Endodermal cell (in vitro differentiated cells): ENCODE data around the gene SPPL3. TPM values are rescaled to one million over a fixed set of nuclear protein-coding genes. Genes with fewer than 3 reads are reported as not detected.
A peak's percentile ranks its signal among the peaks of the same experiment; 100 is the strongest.

Source experiments
- DNase-seq: peaks from one replicate; pipeline ENCODE4 v3.0.0-alpha.2; 2017
- H3K27ac ChIP-seq: 2 replicates; pipeline ENCODE4 v1.5.1; 2013; ENCODE audit warnings: mild to moderate bottlenecking, low read depth, low read length, moderate library complexity
- H3K27me3 ChIP-seq: 2 replicates; pipeline ENCODE4 v1.6.1; 2013; ENCODE audit warnings: mild to moderate bottlenecking, low read length, moderate library complexity; ENCODE audit not compliant: insufficient read depth, control insufficient read depth, poor library complexity, severe bottlenecking
- H3K36me3 ChIP-seq: 2 replicates; pipeline ENCODE4 v1.7.0; 2013; ENCODE audit warnings: mild to moderate bottlenecking, low read length, moderate library complexity; ENCODE audit not compliant: control insufficient read depth, insufficient read depth
- H3K4me1 ChIP-seq: one replicate; pipeline ENCODE4 v1.7.0; 2013; ENCODE audit warnings: low read length; ENCODE audit not compliant: control insufficient read depth, insufficient read depth
- H3K4me3 ChIP-seq: 2 replicates; pipeline ENCODE4 v1.5.1; 2013; ENCODE audit warnings: mild to moderate bottlenecking, low read length, moderate library complexity
- H3K9ac ChIP-seq: 2 replicates; pipeline ENCODE4 v1.6.1; 2013; ENCODE audit warnings: mild to moderate bottlenecking, low read length, moderate library complexity; ENCODE audit not compliant: poor library complexity, severe bottlenecking; ENCODE audit errors: extremely low read depth
- H3K9me3 ChIP-seq: 2 replicates; pipeline ENCODE4 v1.6.1; 2013; ENCODE audit warnings: mild to moderate bottlenecking, low read length, moderate library complexity; ENCODE audit not compliant: control insufficient read depth
- H3K27ac Mint-ChIP-seq: 2 replicates; pipeline ENCODE4 v1.8.0; 2020; ENCODE audit warnings: mixed read lengths
- H3K27me3 Mint-ChIP-seq: 2 replicates; pipeline ENCODE4 v1.8.0; 2021; ENCODE audit warnings: mild to moderate bottlenecking, mixed read lengths; ENCODE audit not compliant: insufficient read depth
- H3K36me3 Mint-ChIP-seq: 2 replicates; pipeline ENCODE4 v1.8.0; 2020; ENCODE audit warnings: low read depth, mixed read lengths
- H3K4me1 Mint-ChIP-seq: 2 replicates; pipeline ENCODE4 v1.8.0; 2020; ENCODE audit warnings: mixed read lengths
- H3K4me3 Mint-ChIP-seq: 2 replicates; pipeline ENCODE4 v1.8.0; 2020; ENCODE audit warnings: mild to moderate bottlenecking, moderate library complexity, mixed read lengths
- H3K9me3 Mint-ChIP-seq: 2 replicates; pipeline ENCODE4 v1.8.0; 2020; ENCODE audit warnings: mild to moderate bottlenecking, mixed read lengths
- WGBS, 2 experiments: methylation state at CpG; one replicate each; pipeline versions ENCODE4 v1.1.5 to v1.1.7; 2013; ENCODE audit warnings: missing lambda C conversion rate in 2 of 2, mixed read lengths in 1 of 2; ENCODE audit not compliant: insufficient coverage in 1 of 2, insufficient read length in 1 of 2; 5-methylcytosine and 5-hydroxymethylcytosine counted together
- total RNA-seq, 2 donors: library from RNA; stranded (reverse); fragmentation: NEBNext Ultra II Directional in 1 of 2; extraction: Animal tissue kit (Norgen Biotek cat#: 25700) in 1 of 2; gene quantifications; 2 replicates in 1 of 2; 3 replicates in 1 of 2; pipeline ENCODE4 v1.2.1, GENCODE V29; 2021
- TF ChIP-seq, protein P1 (sequence below): fragments of 200-600 bp; sonication (generic); conservative IDR thresholded peaks from 2 replicates; pipeline ENCODE4 v1.5.0; 2021; ENCODE audit warnings: antibody characterized with exemption, mild to moderate bottlenecking

SPPL3 gene
- total RNA-seq, 2 donors from 2014 or later, result 41.1 to 46.8 TPM

DNA sequence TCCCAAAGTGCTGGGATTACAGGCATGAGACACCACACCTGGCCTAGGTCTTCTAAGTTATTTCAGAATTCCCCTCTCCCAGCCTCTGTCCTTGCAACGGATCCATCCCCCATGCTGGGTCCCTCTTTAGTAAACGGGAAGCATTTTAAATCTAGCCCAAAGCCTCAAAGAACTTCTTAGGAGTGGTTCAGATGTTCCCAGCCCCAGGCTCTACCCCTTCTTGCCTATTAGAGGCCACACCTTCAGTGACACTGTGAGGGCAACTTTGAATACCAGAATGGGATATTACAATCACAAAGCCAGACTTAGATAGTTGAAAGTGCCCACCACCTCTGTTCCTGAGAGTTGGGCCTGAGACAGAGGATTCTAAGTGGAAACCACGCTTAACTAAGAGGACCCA lies 18.1 kb upstream of the SPPL3 start:
- Mint-ChIP-seq H3K27me3 (peaks cover 5% of the 10 kb centered on the region), H3K4me3 (no peak overlapping the region), H3K36me3 (no peaks in the 10 kb centered on the region), H3K9me3 (peaks cover 14% of the 10 kb centered on the region), H3K4me1 (peaks cover 9% of the 10 kb centered on the region), H3K27ac (no peak overlapping the region)
- Histone ChIP-seq H3K27ac (no peak overlapping the region), H3K9ac (no peak overlapping the region), H3K4me1 (no peaks in the 10 kb centered on the region), H3K27me3 (no peaks in the 10 kb centered on the region), H3K36me3 (no peaks in the 10 kb centered on the region), H3K9me3 (peaks cover 9% of the 10 kb centered on the region), H3K4me3 (no peak overlapping the region)
- WGBS, 2 experiments, result 49 to 54% methylated on average over 3 of the region's 3 CpGs
- TF ChIP-seq, protein P1, sequence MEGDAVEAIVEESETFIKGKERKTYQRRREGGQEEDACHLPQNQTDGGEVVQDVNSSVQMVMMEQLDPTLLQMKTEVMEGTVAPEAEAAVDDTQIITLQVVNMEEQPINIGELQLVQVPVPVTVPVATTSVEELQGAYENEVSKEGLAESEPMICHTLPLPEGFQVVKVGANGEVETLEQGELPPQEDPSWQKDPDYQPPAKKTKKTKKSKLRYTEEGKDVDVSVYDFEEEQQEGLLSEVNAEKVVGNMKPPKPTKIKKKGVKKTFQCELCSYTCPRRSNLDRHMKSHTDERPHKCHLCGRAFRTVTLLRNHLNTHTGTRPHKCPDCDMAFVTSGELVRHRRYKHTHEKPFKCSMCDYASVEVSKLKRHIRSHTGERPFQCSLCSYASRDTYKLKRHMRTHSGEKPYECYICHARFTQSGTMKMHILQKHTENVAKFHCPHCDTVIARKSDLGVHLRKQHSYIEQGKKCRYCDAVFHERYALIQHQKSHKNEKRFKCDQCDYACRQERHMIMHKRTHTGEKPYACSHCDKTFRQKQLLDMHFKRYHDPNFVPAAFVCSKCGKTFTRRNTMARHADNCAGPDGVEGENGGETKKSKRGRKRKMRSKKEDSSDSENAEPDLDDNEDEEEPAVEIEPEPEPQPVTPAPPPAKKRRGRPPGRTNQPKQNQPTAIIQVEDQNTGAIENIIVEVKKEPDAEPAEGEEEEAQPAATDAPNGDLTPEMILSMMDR, result no peak
- peak; percentile 66 for DNase-seq

DNA sequence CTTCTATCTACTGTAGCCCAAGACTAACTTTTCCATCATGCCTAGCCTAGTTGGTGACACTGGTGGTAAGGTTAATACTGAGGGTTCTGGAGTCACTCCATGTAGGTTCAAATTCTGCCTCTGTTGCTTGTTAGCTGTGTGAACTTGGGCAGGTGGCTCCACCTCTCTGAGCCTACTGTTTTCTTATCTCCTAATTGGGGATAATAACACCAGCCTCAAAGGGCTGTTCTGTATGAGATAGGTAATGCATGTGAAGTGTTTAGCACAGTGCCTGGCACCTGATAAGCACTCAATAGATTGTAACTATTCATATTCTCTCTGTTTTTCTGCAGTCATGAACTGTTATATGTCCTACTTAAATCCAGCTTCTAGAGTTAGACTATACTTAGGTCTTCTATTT lies 17.5 kb upstream of the SPPL3 start:
- Histone ChIP-seq H3K36me3 (no peaks in the 10 kb centered on the region), H3K27ac (no peak overlapping the region), H3K9ac (no peak overlapping the region), H3K4me1 (no peaks in the 10 kb centered on the region), H3K27me3 (no peaks in the 10 kb centered on the region), H3K9me3 (peaks cover 9% of the 10 kb centered on the region), H3K4me3 (no peak overlapping the region)
- TF ChIP-seq, protein P1, result no peak
- Mint-ChIP-seq H3K4me1 (peaks cover 9% of the 10 kb centered on the region), H3K9me3 (peaks cover 18% of the 10 kb centered on the region), H3K36me3 (no peaks in the 10 kb centered on the region), H3K27ac (no peak overlapping the region), H3K4me3 (no peak overlapping the region), H3K27me3 (peaks cover 5% of the 10 kb centered on the region)
- DNase-seq, result no peak

DNA sequence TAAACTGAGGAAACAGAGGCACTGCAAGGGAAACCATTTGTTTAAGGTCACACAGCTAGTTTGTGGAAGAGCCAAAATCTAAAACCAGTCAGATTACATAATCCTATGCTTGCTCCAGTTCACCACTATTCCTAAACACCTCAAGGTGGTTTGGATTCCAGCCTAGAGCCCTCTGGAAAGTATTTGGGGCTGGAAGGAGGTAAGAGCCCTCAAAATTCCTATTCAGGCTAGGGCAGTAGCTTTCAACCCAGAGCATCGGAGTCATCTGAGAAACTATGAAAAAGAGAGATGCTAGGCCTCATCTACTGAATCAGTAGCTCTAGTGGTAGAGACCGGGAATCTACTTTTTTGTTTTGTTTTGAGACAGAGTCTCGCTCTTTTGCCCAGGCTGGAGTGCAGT lies 16.0 kb upstream of the SPPL3 start:
- Histone ChIP-seq H3K9me3 (peaks cover 9% of the 10 kb centered on the region), H3K36me3 (no peaks in the 10 kb centered on the region), H3K4me3 (no peak overlapping the region), H3K27ac (no peak overlapping the region), H3K9ac (no peak overlapping the region), H3K27me3 (no peaks in the 10 kb centered on the region), H3K4me1 (no peaks in the 10 kb centered on the region)
- DNase-seq, result peak; percentile 32
- Mint-ChIP-seq H3K36me3 (no peaks in the 10 kb centered on the region), H3K4me3 (no peak overlapping the region), H3K27me3 (peaks cover 5% of the 10 kb centered on the region), H3K9me3 (peaks cover 20% of the 10 kb centered on the region), H3K27ac (no peak overlapping the region), H3K4me1 (no peaks in the 10 kb centered on the region)
- 91 to 97% methylated on average over 3 of the region's 3 CpGs for WGBS, 2 experiments
- TF ChIP-seq, protein P1, result peak; percentile 11
